NCI-H345 treated with DMSO at 0.1 percent for 48 hours (cell line): ENCODE results near the gene AGAP3.

Experiments used
- DNase-seq: peaks from one replicate; lab custom pipeline; 2025; ENCODE audit not compliant: unreplicated experiment; lab: John Stamatoyannopoulos, UW

The AGAP3 gene

GRCh38 chr7:151179287-151179860, 93.1 kb downstream of the AGAP3 start:
- no peak for DNase-seq

- DNase-seq: no peak
Measured at GRCh38 chr7:151179946-151180345, 93.7 kb downstream of the AGAP3 start.

- no peak for DNase-seq
Measured at GRCh38 chr7:151181011-151181431, 94.7 kb downstream of the AGAP3 start.

GRCh38 chr7:151185762-151186639, 99.7 kb downstream of the AGAP3 start:
- no peak for DNase-seq

- no peak for DNase-seq
Measured at GRCh38 chr7:151186640-151187408, 100.5 kb downstream of the AGAP3 start, which contains the start of gene ASB10. Gene ASB10 (minus strand): TSS chr7:151187250. CDS start chr7:151187130, 120 bp downstream.

- DNase-seq: no peak
Measured at GRCh38 chr7:151187409-151188251, 101.4 kb downstream of the AGAP3 start.

GRCh38 chr7:151188252-151188542, 101.9 kb downstream of the AGAP3 start:
- no peak for DNase-seq

GRCh38 chr7:151189038-151189437, 102.8 kb downstream of the AGAP3 start:
- no peak for DNase-seq

GRCh38 chr7:151191544-151191943, 105.3 kb downstream of the AGAP3 start:
- DNase-seq: no peak

- DNase-seq: no peak
Measured at GRCh38 chr7:151192002-151192539, 105.8 kb downstream of the AGAP3 start.

- DNase-seq: no peak
Measured at GRCh38 chr7:151193203-151193978, 107.1 kb downstream of the AGAP3 start.
